Lower lobe of right lung (tissue), 2 donors: ENCODE data around the gene OVOL2. TPM values are rescaled to one million over a fixed set of nuclear protein-coding genes. Genes with fewer than 3 reads are reported as not detected.

Experiments used
- ATAC-seq, 2 donors: fragments of 200-7000 bp; cut with Tn5 transposase; one replicate each; pipeline ENCODE4 v1.9.1; 2020 to 2022; ENCODE audit warnings: mild to moderate bottlenecking in 2 of 2, moderate library complexity in 2 of 2
- DNase-seq: peaks from one replicate; pipeline ENCODE4 v3.0.0-alpha.2; 2020
- H3K27ac ChIP-seq: fragments of 200-600 bp; one replicate; pipeline ENCODE4 v1.8.0; 2022
- H3K27me3 ChIP-seq: fragments of 200-600 bp; one replicate; pipeline ENCODE4 v1.8.0; 2022; ENCODE audit warnings: low read depth
- H3K36me3 ChIP-seq: fragments of 200-600 bp; one replicate; pipeline ENCODE4 v1.8.0; 2022; ENCODE audit warnings: mild to moderate bottlenecking
- H3K4me1 ChIP-seq: fragments of 200-600 bp; one replicate; pipeline ENCODE4 v1.8.0; 2022
- H3K4me3 ChIP-seq: fragments of 200-600 bp; one replicate; pipeline ENCODE4 v1.8.0; 2022; ENCODE audit warnings: mild to moderate bottlenecking
- H3K9me3 ChIP-seq: fragments of 200-600 bp; one replicate; pipeline ENCODE4 v1.8.0; 2022
- intact Hi-C: fragments of 100-400 bp; cut with DNase I; formaldehyde crosslinking; loops from one replicate; pipeline ENCODE4 v1.11.0; 2022
- total RNA-seq: library from RNA; stranded (reverse); fragmentation: NEBNext Ultra II Directional; extraction: Animal tissue kit (Norgen Biotek cat#: 25700); gene quantifications from one replicate; pipeline ENCODE4 v1.2.1, GENCODE V29; 2021
- TF ChIP-seq, protein P1 (sequence below): fragments of 200-600 bp; IDR thresholded peaks from one replicate; pipeline ENCODE4 v1.8.0; 2022; ENCODE audit warnings: antibody characterized with exemption, mild to moderate bottlenecking
- donor health status: DM: no; HTN: yes; CAD: no; lungs with severe emphysema.

The OVOL2 gene
- total RNA-seq, 1 donor from 2014 or later, result 8.6 TPM

DNA sequence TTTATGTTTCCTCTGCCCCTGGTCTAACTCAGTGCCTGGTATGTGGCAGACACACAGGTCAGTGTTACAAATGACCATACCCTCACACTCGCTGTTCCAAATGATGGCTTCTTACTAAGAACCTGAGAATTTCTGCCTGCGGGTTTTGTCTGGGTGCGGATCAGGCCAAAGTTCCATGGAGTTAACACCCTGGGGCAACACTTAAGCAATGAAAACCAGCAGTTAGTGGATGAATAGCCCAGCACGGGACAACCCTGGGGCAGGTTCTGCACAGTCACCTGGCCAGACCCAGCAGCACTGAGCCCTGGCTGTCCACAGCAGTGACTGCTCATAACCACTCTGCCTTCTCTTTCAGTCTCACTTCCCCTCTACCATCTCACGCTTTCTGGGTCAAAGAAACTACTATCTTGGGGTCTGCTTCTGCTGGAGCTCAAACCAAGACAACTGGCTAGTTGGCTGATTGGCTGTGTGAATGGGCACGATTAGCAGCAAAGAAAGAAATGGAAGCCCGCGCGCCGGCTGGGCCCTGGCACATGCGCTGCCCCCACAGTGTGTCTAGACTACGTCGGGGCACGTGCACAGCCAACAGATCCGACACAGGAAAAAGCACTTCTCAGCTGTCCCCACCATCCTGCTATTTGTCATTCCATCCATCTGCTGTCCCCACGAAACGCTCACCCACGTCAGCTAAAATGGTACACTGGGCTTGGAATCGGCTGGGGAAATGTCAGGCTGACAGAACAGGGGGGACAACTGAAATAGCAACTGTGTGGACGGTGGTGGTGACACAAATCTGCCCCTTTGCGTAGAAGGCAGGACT lies 52.3 kb downstream of the OVOL2 start:
- DNase-seq (no peak), ATAC-seq (peak in 1 of 2 donors; percentile 20)
- Histone ChIP-seq H3K4me1 (peaks cover 10% of the 10 kb centered on the region), H3K27me3 (no peaks in the 10 kb centered on the region), H3K36me3 (no peaks in the 10 kb centered on the region), H3K27ac (peak overlapping the region; percentile 9), H3K4me3 (no peak overlapping the region), H3K9me3 (no peaks in the 10 kb centered on the region)
- intact Hi-C loops, result no loop called here
- TF ChIP-seq, protein P1, sequence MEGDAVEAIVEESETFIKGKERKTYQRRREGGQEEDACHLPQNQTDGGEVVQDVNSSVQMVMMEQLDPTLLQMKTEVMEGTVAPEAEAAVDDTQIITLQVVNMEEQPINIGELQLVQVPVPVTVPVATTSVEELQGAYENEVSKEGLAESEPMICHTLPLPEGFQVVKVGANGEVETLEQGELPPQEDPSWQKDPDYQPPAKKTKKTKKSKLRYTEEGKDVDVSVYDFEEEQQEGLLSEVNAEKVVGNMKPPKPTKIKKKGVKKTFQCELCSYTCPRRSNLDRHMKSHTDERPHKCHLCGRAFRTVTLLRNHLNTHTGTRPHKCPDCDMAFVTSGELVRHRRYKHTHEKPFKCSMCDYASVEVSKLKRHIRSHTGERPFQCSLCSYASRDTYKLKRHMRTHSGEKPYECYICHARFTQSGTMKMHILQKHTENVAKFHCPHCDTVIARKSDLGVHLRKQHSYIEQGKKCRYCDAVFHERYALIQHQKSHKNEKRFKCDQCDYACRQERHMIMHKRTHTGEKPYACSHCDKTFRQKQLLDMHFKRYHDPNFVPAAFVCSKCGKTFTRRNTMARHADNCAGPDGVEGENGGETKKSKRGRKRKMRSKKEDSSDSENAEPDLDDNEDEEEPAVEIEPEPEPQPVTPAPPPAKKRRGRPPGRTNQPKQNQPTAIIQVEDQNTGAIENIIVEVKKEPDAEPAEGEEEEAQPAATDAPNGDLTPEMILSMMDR, result no peak

DNA sequence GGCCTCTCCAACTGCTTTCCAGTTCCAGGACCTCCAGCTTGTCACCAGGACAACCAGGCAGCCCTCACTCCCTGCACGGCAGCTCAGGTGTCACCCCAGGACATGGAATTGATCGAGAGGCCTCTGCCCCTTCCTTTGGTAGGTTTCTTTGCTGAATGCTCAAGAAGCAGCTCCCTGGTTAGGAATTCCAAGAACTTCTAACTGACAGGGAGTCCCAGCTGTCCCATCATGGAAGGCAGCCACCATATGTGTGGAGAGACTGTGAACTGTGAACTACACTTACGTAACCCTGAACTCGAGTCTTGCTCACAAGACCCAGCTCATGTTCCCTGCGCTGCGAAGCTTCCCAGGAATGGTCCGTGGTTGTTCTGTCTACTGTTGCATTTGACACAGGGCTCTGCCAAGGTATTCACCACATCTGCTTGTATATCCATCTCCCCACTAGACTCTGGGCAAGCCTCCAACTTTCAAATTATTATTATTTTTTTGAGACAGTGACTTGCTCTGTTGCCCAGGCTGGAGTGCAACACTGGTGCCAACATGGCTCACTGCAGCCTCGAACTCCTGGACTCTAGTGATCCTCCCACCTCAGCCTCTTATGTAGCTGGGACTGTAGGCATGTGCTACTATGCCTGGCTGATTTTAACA lies 53.2 kb downstream of the OVOL2 start:
- ATAC-seq (peak; percentile 24 to 49), DNase-seq (no peak)
- TF ChIP-seq, protein P1, result no peak
- Histone ChIP-seq H3K36me3 (no peaks in the 10 kb centered on the region), H3K27me3 (no peaks in the 10 kb centered on the region), H3K27ac (no peak overlapping the region), H3K4me3 (no peak overlapping the region), H3K4me1 (peaks cover 10% of the 10 kb centered on the region), H3K9me3 (no peaks in the 10 kb centered on the region)
- intact Hi-C loops, result no loop called here

DNA sequence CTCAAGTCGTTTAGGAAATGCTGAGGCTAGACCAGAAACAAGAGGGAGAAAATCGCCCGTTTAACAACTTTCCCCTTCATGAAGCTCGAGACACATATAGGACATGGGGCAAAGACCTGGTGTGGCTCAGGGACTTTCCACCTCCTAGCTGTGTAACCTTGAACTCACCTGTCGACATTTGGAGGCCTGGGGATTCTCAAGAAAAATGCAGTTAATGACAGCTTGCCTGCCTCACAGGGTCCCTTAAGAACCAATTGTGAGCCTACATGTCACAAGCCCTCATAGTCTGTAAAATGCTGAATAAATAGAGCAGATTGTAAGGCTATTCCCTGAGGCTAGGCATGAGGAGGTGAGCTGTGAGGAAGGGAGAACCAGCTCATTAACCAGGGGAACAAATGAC lies 53.8 kb downstream of the OVOL2 start:
- DNase-seq, result no peak
- no peaks in the 10 kb centered on the region for H3K9me3 ChIP-seq
- no peak overlapping the region for H3K4me3 ChIP-seq
- intact Hi-C loops, result no loop called here
- H3K27me3 ChIP-seq, result no peaks in the 10 kb centered on the region
- H3K36me3 ChIP-seq, result no peaks in the 10 kb centered on the region
- no peak overlapping the region for H3K27ac ChIP-seq
- TF ChIP-seq, protein P1, result no peak
- no peak for ATAC-seq
- H3K4me1 ChIP-seq, result peaks cover 10% of the 10 kb centered on the region

DNA sequence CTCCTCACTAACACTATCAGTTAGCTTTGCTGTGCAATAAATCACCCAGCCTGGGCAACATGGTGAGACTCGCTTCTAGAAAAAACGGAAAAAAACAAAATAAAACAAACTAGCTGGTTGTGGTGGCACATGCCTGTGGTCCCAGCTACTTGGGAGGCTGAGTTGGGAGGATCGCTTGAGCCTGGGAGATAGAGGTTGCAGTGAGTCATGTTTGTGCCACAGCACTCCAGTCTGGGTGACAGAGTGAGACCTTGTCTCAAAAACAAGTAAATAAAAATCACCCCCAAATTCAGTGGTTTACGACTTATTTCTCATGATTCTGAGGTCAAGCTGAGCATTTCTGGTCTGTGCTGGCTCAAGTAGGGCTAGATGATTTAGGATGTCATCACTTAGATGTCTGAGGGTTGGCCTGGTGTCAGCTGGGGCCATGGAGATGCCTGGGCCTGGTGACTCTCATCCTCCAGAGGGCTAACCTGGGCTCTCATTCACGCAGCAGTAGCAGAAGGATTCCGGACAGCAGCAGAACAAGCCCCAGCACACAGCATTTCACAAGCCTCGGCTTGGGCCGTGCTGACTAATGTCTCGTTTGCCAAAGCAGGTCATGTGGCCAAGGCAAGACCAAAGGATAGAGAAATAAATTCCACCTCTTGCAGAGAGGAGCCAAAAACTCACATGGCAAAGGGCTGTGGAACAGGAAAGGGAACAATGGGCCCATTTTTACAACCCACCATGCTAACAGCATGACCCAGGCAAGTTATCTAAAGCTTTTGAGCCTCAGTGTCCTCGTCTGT lies 56.4 kb downstream of the OVOL2 start:
- ATAC-seq, result peak; percentile 65 to 67
- H3K27ac ChIP-seq, result no peak overlapping the region

DNA sequence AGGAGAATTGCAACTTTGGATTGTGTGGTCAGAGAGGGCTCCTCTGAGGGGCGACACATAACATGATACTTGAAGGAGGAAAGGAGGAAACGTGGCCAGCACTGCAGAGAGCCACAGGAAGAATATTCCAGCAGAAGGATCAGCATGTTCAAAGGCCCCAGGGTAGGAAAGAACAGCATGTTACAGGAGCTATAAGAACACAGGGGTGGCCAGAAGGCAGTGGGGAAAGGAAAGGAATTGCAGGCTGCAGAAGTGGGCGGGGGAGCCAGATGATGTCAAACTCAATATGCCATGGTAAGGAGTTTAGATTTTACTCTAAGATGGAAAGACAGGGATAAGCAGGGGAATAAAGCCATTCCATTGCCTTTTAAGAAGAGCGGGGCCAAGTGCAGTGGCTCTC lies 58.1 kb downstream of the OVOL2 start:
- Histone ChIP-seq H3K4me1 (no peaks in the 10 kb centered on the region), H3K36me3 (no peaks in the 10 kb centered on the region), H3K27ac (no peak overlapping the region), H3K27me3 (no peaks in the 10 kb centered on the region), H3K9me3 (no peaks in the 10 kb centered on the region), H3K4me3 (no peak overlapping the region)
- TF ChIP-seq, protein P1, result no peak
- intact Hi-C loops, result no loop called here
- DNase-seq (no peak), ATAC-seq (no peak)

More for the DNA sequence above, 56.4 kb downstream of the OVOL2 start:
- TF ChIP-seq, protein P1, result no peak
- DNase-seq, result peak; percentile 69
- H3K36me3 ChIP-seq, result no peaks in the 10 kb centered on the region
- no peak overlapping the region for H3K4me3 ChIP-seq
- no peaks in the 10 kb centered on the region for H3K9me3 ChIP-seq
- intact Hi-C loops, result no loop called here
- no peaks in the 10 kb centered on the region for H3K27me3 ChIP-seq
- no peaks in the 10 kb centered on the region for H3K4me1 ChIP-seq
